ENCODE results near the gene SLC34A3.

The SLC34A3 gene

GRCh38 chr9:137217276-137218211, 13.2 kb upstream of the SLC34A3 start:
- in situ Hi-C loops (cut with MboI; ENCODE audit: low sequenced_read_pairs) = no loop called here
- Histone ChIP-seq H3K4me1 (peaks cover under 1% of the 10 kb centered on the region), H3K27me3 (ENCODE audit: low read depth) (no peaks in the 10 kb centered on the region), H3K9me3 (no peaks in the 10 kb centered on the region), H3K4me3 (no peak overlapping the region), H3K36me3 (replicated peaks) (peaks cover 21% of the 10 kb centered on the region)
- peak; percentile 35 to 81 for DNase-seq (ENCODE audit: low spot score in 2 of 2)

- H3K9me3 ChIP-seq = no peaks in the 10 kb centered on the region
- DNase-seq (ENCODE audit: low spot score in 2 of 2) = no peak
- H3K36me3 ChIP-seq (replicated peaks) = peaks cover 21% of the 10 kb centered on the region
- in situ Hi-C loops (cut with MboI; ENCODE audit: low sequenced_read_pairs) = no loop called here
- H3K4me1 ChIP-seq = peaks cover 6% of the 10 kb centered on the region
- H3K27me3 ChIP-seq (ENCODE audit: low read depth) = no peaks in the 10 kb centered on the region
- H3K4me3 ChIP-seq = no peak overlapping the region
These were observed 12.4 kb upstream of the SLC34A3 start for GRCh38 chr9:137218212-137218753.

GRCh38 chr9:137218754-137219271, 11.9 kb upstream of the SLC34A3 start:
- H3K27me3 ChIP-seq (ENCODE audit: low read depth) = no peaks in the 10 kb centered on the region
- no peak for DNase-seq (ENCODE audit: low spot score in 2 of 2)
- in situ Hi-C loops (cut with MboI; ENCODE audit: low sequenced_read_pairs) = no loop called here
- no peaks in the 10 kb centered on the region for H3K9me3 ChIP-seq
- peaks cover 18% of the 10 kb centered on the region for H3K36me3 ChIP-seq (replicated peaks)
- H3K4me3 ChIP-seq = no peak overlapping the region
- peaks cover 7% of the 10 kb centered on the region for H3K4me1 ChIP-seq

- in situ Hi-C loops (cut with MboI; ENCODE audit: low sequenced_read_pairs) = no loop called here
- Histone ChIP-seq H3K9me3 (no peaks in the 10 kb centered on the region), H3K4me1 (peaks cover 11% of the 10 kb centered on the region), H3K4me3 (no peak overlapping the region), H3K36me3 (replicated peaks) (peaks cover 11% of the 10 kb centered on the region), H3K27me3 (ENCODE audit: low read depth) (no peaks in the 10 kb centered on the region)
- no peak for DNase-seq (ENCODE audit: low spot score in 2 of 2)
These were observed 10.9 kb upstream of the SLC34A3 start for GRCh38 chr9:137219757-137220316.

- DNase-seq (ENCODE audit: low spot score in 2 of 2) = no peak
- Histone ChIP-seq H3K4me1 (peaks cover 11% of the 10 kb centered on the region), H3K9me3 (no peaks in the 10 kb centered on the region), H3K27me3 (ENCODE audit: low read depth) (no peaks in the 10 kb centered on the region), H3K4me3 (no peak overlapping the region), H3K36me3 (replicated peaks) (peaks cover 6% of the 10 kb centered on the region)
- in situ Hi-C loops (cut with MboI; ENCODE audit: low sequenced_read_pairs) = no loop called here
These were observed 10.2 kb upstream of the SLC34A3 start for GRCh38 chr9:137220317-137221094.

GRCh38 chr9:137221095-137221505, 9.6 kb upstream of the SLC34A3 start:
- Histone ChIP-seq H3K9me3 (no peaks in the 10 kb centered on the region), H3K27me3 (ENCODE audit: low read depth) (no peaks in the 10 kb centered on the region), H3K36me3 (replicated peaks) (no peaks in the 10 kb centered on the region; the same call in none of the 2 replicates), H3K4me1 (peaks cover 11% of the 10 kb centered on the region), H3K4me3 (peak overlapping the region; percentile 41; the same call in 1 of the 2 replicates)
- in situ Hi-C loops (cut with MboI; ENCODE audit: low sequenced_read_pairs) = no loop called here
- DNase-seq (ENCODE audit: low spot score in 2 of 2) = no peak

- peak in 1 of 2 experiments; percentile 62 for DNase-seq (ENCODE audit: low spot score in 2 of 2)
- Histone ChIP-seq H3K36me3 (replicated peaks) (no peaks in the 10 kb centered on the region; the same call in none of the 2 replicates), H3K4me1 (peaks cover 11% of the 10 kb centered on the region), H3K27me3 (ENCODE audit: low read depth) (no peaks in the 10 kb centered on the region), H3K4me3 (peak overlapping the region; percentile 41), H3K9me3 (no peaks in the 10 kb centered on the region)
- in situ Hi-C loops (cut with MboI; ENCODE audit: low sequenced_read_pairs) = no loop called here
These were observed 9.1 kb upstream of the SLC34A3 start for GRCh38 chr9:137221506-137222111.

GRCh38 chr9:137222190-137223077, 8.3 kb upstream of the SLC34A3 start, which contains the start of gene RNF208:
TSS of gene RNF208 (minus strand) at chr9:137222240. CDS start at chr9:137221212, 1,028 bp downstream.
- in situ Hi-C loops (cut with MboI; ENCODE audit: low sequenced_read_pairs) = no loop called here
- peak within 1 kb of the TSS; percentile 84 for H3K4me3 ChIP-seq

GRCh38 chr9:137223078-137223970, 7.4 kb upstream of the SLC34A3 start:
- in situ Hi-C loops (cut with MboI; ENCODE audit: low sequenced_read_pairs) = no loop called here
- Histone ChIP-seq H3K4me1 (peaks cover 11% of the 10 kb centered on the region), H3K4me3 (peak overlapping the region; percentile 84), H3K9me3 (no peaks in the 10 kb centered on the region), H3K27me3 (ENCODE audit: low read depth) (no peaks in the 10 kb centered on the region), H3K36me3 (replicated peaks) (no peaks in the 10 kb centered on the region; the same call in 1 of the 2 replicates)
- DNase-seq (ENCODE audit: low spot score in 2 of 2) = peak; percentile 97 to 98

More at GRCh38 chr9:137222190-137223077, 8.3 kb upstream of the SLC34A3 start, which contains the start of gene RNF208:
- no peaks in the 10 kb centered on the region for H3K27me3 ChIP-seq (ENCODE audit: low read depth)
- H3K36me3 ChIP-seq (replicated peaks) = no peaks in the 10 kb centered on the region; the same call in none of the 2 replicates
- DNase-seq (ENCODE audit: low spot score in 2 of 2) = peak in 1 of 2 experiments; percentile 64
- no peaks in the 10 kb centered on the region for H3K9me3 ChIP-seq
- peaks cover 11% of the 10 kb centered on the region for H3K4me1 ChIP-seq

- no peaks in the 10 kb centered on the region for H3K9me3 ChIP-seq
- no peak for DNase-seq (ENCODE audit: low spot score in 2 of 2)
- in situ Hi-C loops (cut with MboI; ENCODE audit: low sequenced_read_pairs) = loop anchor here (5.0 to 25.0 kb wide), 2 partner anchors 103 to 438 kb away; partner anchors contain the start of genes CCDC183 and TMEM141
- H3K4me3 ChIP-seq = peak within 1 kb of the TSS; percentile 84
- no peaks in the 10 kb centered on the region for H3K36me3 ChIP-seq (replicated peaks)
- H3K27me3 ChIP-seq (ENCODE audit: low read depth) = no peaks in the 10 kb centered on the region
- peaks cover 11% of the 10 kb centered on the region for H3K4me1 ChIP-seq
These were observed 5.6 kb upstream of the SLC34A3 start, which contains the start of gene CYSRT1 for GRCh38 chr9:137224830-137225694. TSS of gene CYSRT1 (plus strand) at chr9:137225174. CDS start at chr9:137225622, 448 bp downstream.
